Heart left ventricle (tissue), 13 donors: ENCODE results near the gene TAPBPL.

Experiments used
- CTCF ChIP-seq, 12 donors: fragments of 200-600 bp; sonication (generic) in 4 of 12; IDR thresholded peaks; one replicate each; pipeline versions ENCODE4 v1.5.0 to v1.8.0; 2018 to 2022; ENCODE audit warnings: antibody characterized with exemption in 12 of 12, mild to moderate bottlenecking in 5 of 12
- POLR2A ChIP-seq, 2 donors: fragments of 450-650 bp; IDR thresholded peaks; one replicate each; pipeline ENCODE4 v1.6.1; 2017; ENCODE audit warnings: antibody characterized with exemption in 2 of 2, mild to moderate bottlenecking in 2 of 2, moderate library complexity in 2 of 2
- donor health status: ischemic (EF 13 %, LVEDD 7.1; RV severe dilation, severe dysfunction).
- donor health status: DM: no; HTN: yes; CAD: no.
- donor health status: DM: no; HTN: no; CAD: no.
- donor health status: ischemic (EF 25% LVEDD 6.9; RV normal size, moderate dysfunction).
- donor health status: ischemic (EF 25% LVEDD 5.7; RV mildly dilated, moderate dysfunction).
- donor health status: ischemic (EF 35%, LVEDD 5.7; RV mildly dilated, moderate dysfunction).
- donor health status: nonischemic (EF 11% LVEDD 7.7; RV severe dilation, severe dysfunction).
- donor health status: DM: yes; HTN: yes; CAD: no.
- donor health status: PGD.
- donor health status: ischemic (EF 29% LVEDD 5.4; RV normal size, mild dysfunction).
- donor health status: nonischemic (EF 23%, LVEDD 6.1; RV moderate dilation, normal function).

DNA sequence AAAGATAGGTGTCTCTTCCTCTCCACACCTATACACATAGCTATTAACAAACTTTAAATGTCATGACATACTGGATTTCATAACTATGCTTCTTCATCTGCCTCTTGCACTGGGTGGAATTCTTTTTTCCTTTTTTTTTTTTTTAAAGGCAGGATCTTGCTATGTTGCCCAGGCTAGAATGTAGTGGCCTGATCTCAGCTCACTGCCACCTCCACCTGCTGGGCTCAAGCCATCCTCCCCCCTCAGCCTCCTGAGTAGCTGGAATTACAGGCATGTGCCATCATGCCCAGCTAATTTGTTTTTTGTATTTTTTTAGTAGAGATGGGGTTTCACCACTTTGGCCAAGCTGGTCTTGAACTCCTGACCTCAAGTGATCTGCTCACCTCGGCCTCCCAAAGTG lies 36.4 kb downstream of the TAPBPL start:
- TF ChIP-seq CTCF (IDR thresholded peaks at IDR 0.05), result no peak
- TF ChIP-seq POLR2A (IDR thresholded peaks at IDR 0.05), result no peak
